ENCODE data around the gene SFT2D2.

Gene SFT2D2

DNA sequence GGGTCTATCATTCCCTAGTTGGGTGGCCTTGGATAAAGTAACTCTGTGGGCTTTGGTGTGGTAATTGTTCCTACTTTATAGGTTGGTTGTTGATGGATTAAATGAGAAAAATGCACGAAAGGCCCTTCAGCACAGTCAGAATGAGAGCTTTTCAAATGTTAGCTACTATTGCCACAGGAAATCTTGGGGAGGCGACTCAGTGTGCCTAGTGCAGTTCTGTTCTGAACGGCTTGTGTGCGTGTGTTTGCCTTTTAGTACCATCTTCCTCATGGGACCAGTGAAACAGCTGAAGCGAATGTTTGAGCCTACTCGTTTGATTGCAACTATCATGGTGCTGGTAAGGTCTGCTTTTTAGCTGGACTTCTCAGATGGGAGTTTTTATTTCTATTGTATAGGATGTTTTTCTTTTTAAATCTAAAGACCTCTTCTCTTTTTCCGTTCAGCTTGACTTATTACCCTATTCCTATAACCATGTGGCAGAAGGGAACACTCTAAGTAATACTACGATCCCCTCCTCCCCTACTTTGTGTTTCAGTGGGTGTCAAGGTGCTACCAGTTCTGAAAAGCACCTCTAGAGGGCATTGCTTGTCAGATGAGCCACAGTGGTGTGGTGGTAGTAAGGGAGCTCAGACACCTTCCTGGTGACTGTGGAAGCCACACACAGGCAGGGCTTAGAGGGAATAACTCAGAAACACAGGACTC is 9.2 kb downstream of the SFT2D2 start:
- H3K4me3 ChIP-seq (ENCODE audit: low read depth, low read length), result no peak overlapping the region
- TF ChIP-seq, protein P1, sequence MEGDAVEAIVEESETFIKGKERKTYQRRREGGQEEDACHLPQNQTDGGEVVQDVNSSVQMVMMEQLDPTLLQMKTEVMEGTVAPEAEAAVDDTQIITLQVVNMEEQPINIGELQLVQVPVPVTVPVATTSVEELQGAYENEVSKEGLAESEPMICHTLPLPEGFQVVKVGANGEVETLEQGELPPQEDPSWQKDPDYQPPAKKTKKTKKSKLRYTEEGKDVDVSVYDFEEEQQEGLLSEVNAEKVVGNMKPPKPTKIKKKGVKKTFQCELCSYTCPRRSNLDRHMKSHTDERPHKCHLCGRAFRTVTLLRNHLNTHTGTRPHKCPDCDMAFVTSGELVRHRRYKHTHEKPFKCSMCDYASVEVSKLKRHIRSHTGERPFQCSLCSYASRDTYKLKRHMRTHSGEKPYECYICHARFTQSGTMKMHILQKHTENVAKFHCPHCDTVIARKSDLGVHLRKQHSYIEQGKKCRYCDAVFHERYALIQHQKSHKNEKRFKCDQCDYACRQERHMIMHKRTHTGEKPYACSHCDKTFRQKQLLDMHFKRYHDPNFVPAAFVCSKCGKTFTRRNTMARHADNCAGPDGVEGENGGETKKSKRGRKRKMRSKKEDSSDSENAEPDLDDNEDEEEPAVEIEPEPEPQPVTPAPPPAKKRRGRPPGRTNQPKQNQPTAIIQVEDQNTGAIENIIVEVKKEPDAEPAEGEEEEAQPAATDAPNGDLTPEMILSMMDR (conservative IDR thresholded peaks at IDR 0.05; ENCODE audit: low read depth, low read length), result peak; percentile 82
- peak; percentile 75 for DNase-seq (ENCODE audit: low read depth)

DNA sequence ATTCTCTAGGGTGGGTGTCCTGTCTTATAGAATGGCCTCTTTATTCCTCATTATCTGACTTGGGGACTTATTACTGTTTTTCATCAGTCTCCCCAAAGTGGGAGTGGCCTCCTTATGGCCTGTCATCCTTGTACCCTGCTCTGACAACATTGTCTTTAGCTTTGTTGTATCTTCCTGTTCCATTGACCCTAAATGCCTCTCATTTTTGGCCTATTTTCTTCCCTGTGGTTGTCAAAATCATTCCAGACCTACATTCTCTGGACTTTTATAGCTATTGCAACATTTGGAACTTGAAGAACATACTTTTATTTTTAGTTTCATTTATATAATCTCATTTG is 9.7 kb downstream of the SFT2D2 start:
- peak; percentile 35 for DNase-seq (ENCODE audit: low read depth)
- no peak overlapping the region for H3K4me3 ChIP-seq (ENCODE audit: low read depth, low read length)
- TF ChIP-seq, protein P1 (conservative IDR thresholded peaks at IDR 0.05; ENCODE audit: low read depth, low read length), result no peak

DNA sequence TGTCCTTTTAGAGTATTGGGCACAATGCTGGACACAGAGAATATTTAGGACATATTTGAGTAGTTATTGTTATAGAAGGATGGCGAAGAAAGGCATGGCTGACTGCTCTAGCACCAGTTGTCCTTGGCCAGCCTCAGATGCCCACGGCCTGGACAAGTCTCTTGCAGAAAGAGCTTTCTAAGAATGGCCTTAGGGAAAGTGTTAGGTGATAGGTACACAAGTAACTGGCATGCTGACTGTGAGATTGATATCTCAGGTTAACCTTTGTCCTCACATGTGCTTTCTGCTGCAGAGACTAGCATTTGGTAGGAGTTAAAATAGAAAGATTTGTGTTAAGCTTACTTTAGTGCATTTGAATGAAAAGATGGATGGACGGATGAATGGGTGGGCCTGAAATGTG is 10.1 kb downstream of the SFT2D2 start:
- no peak overlapping the region for H3K4me3 ChIP-seq (ENCODE audit: low read depth, low read length)
- no peak for DNase-seq (ENCODE audit: low read depth)
- TF ChIP-seq, protein P1 (conservative IDR thresholded peaks at IDR 0.05; ENCODE audit: low read depth, low read length), result no peak

DNA sequence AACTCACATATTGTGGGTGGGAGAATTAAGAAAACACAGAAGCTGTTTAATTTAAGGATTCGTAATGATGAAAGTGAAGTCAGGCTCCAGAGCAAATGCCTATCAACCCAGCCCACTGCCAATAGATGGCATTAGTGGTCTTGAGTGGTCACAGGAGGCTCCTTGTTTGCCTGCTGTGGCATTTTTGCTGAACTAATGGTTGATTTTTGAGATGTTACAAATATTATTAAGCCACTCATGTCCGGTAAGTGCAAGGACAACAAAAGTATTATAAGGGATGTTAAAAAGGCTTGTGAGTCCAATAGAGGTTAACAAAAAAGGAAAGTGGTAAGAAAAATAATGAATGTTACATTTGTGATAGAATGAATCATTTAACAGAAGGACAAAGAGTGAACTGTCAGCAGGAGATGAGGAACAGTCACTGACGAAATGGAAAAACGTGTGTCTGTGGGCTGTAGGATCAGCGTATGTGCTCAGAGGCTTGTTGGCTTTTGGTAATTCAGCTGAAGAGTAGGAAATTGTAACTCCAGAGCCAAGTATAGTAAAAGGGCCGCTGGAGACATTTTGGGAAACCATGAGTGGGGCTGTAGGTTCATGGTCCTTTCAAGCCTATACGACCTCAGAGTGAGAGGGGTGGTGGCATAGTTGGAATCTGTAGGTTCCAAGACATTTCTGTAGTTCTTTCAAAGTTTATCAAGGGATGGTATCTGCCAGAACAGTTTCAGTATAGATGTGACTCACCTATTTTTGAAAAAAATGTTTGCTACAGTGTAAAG is 11.2 kb downstream of the SFT2D2 start:
- no peak for DNase-seq (ENCODE audit: low read depth)
- TF ChIP-seq, protein P1 (conservative IDR thresholded peaks at IDR 0.05; ENCODE audit: low read depth, low read length), result no peak
- H3K4me3 ChIP-seq (ENCODE audit: low read depth, low read length), result no peak overlapping the region

DNA sequence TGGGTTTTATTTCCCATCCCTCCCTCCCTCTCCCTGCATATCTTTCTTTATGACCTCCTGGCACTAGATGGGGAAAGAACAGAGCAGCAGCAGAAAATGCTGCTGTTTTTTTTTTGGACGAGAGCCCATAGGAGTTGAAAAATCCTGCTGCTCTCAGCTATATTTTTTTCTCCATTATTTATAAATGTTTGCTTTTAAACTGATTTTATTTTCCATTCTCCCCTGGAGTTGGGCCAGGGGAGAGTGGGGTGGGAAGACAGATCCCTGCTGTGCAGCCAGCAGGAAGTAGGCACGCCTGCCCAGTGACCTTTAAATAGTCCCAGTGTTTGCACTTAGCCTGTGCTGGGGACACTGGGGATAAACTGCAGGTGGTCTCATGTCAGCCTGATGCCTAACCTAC is 17.4 kb downstream of the SFT2D2 start:
- peak; percentile 68 for DNase-seq (ENCODE audit: low read depth)
- H3K4me3 ChIP-seq (ENCODE audit: low read depth, low read length), result no peak overlapping the region
- TF ChIP-seq, protein P1 (conservative IDR thresholded peaks at IDR 0.05; ENCODE audit: low read depth, low read length), result no peak

DNA sequence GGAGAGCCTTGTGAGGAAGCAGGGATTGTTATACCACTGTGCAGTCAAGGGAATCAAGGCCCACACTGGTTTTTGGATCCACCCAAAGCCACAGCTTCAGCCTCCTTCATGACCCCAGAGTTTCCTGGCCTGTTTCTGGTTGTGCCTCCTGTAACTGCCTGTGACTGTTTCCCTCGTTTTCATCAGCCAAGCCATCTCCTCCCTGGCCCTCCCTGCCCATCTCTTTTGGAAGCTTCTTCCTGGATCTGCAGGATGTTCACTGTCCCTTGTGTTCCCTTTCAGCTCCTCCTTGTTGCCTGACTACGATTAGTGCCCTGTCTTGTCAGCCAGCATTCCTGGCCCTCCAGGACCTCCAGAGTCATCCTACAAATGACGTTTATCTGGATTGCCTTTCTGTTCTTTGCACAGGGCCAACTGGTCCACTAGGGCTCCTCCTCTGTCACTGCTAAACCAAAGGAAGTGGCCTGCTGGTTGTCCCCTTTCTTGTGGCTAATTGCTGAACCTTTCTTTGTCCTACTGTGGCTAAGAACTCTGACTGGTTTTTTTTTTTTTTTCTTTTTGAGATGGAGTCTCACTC is 17.9 kb downstream of the SFT2D2 start:
- TF ChIP-seq, protein P1 (conservative IDR thresholded peaks at IDR 0.05; ENCODE audit: low read depth, low read length), result no peak
- no peak overlapping the region for H3K4me3 ChIP-seq (ENCODE audit: low read depth, low read length)
- peak; percentile 63 for DNase-seq (ENCODE audit: low read depth)

Measured in choroid plexus epithelial cell (primary cell).